Colonic mucosa (tissue), 4 donors: ENCODE data around the gene ELFN2. TPM values are rescaled to one million over a fixed set of nuclear protein-coding genes. Genes with fewer than 3 reads are reported as not detected.

ENCODE experiments used
- DNase-seq: peaks from one replicate; pipeline ENCODE4 v3.0.0-alpha.2; 2020
- H3K27ac ChIP-seq: fragments of 200-600 bp; one replicate; pipeline ENCODE4 v1.8.0; 2021
- H3K27me3 ChIP-seq: fragments of 200-600 bp; one replicate; pipeline ENCODE4 v1.8.0; 2021
- H3K36me3 ChIP-seq: fragments of 200-600 bp; one replicate; pipeline ENCODE4 v1.8.0; 2021
- H3K4me1 ChIP-seq: fragments of 200-600 bp; one replicate; pipeline ENCODE4 v1.8.0; 2021; ENCODE audit warnings: mild to moderate bottlenecking
- H3K4me3 ChIP-seq: fragments of 200-600 bp; one replicate; pipeline ENCODE4 v1.8.0; 2021
- H3K9ac ChIP-seq, 2 donors: one replicate each; pipeline ENCODE4 v1.7.0; 2013; ENCODE audit warnings: control low read depth in 2 of 2, low read depth in 2 of 2, low read length in 2 of 2
- H3K9me3 ChIP-seq: fragments of 200-600 bp; one replicate; pipeline ENCODE4 v1.8.0; 2021
- CTCF ChIP-seq: fragments of 200-600 bp; IDR thresholded peaks from one replicate; pipeline ENCODE4 v1.8.0; 2022; ENCODE audit warnings: antibody characterized with exemption, mild to moderate bottlenecking
- intact Hi-C: fragments of 100-400 bp; cut with DNase I; formaldehyde crosslinking; loops from one replicate; pipeline ENCODE4 v1.14.1; 2022
- total RNA-seq, 2 donors: library from RNA; stranded (reverse); fragmentation: NEBNext Ultra II Directional in 1 of 2; extraction: Animal tissue kit (Norgen Biotek cat#: 25700) in 1 of 2; gene quantifications; one replicate each; pipeline ENCODE4 v1.2.1, GENCODE V29; 2021
- donor health status: healthy.
- donor health status: DM: no; HTN: no; CAD: no.
- donor health status: DM: no; HTN: no; CAD: no.

ELFN2 gene
- total RNA-seq, 2 donors from 2014 or later = 0.07 to 0.21 TPM

- intact Hi-C loops = no loop called here
- H3K27me3 ChIP-seq = no peaks in the 10 kb centered on the region
- no peak for DNase-seq
- H3K36me3 ChIP-seq = no peaks in the 10 kb centered on the region
- no peak overlapping the region for H3K27ac ChIP-seq
- no peak overlapping the region for H3K9ac ChIP-seq
- H3K9me3 ChIP-seq = no peaks in the 10 kb centered on the region
- no peaks in the 10 kb centered on the region for H3K4me1 ChIP-seq
- TF ChIP-seq CTCF = no peak
- H3K4me3 ChIP-seq = no peak overlapping the region
Observed at GRCh38 chr22:37412495-37413250, 14.6 kb downstream of the ELFN2 start.

GRCh38 chr22:37411655-37412054, 15.6 kb downstream of the ELFN2 start:
- intact Hi-C loops = no loop called here
- no peaks in the 10 kb centered on the region for H3K27me3 ChIP-seq
- DNase-seq = no peak
- H3K4me3 ChIP-seq = no peak overlapping the region
- H3K9me3 ChIP-seq = no peaks in the 10 kb centered on the region
- no peak overlapping the region for H3K27ac ChIP-seq
- no peaks in the 10 kb centered on the region for H3K36me3 ChIP-seq
- H3K9ac ChIP-seq = no peak overlapping the region
- H3K4me1 ChIP-seq = no peaks in the 10 kb centered on the region
- TF ChIP-seq CTCF = no peak

GRCh38 chr22:37410174-37411055, 16.9 kb downstream of the ELFN2 start:
- Histone ChIP-seq H3K4me3 (no peak overlapping the region), H3K4me1 (no peaks in the 10 kb centered on the region), H3K27me3 (no peaks in the 10 kb centered on the region), H3K9ac (no peak overlapping the region), H3K27ac (no peak overlapping the region), H3K36me3 (no peaks in the 10 kb centered on the region), H3K9me3 (no peaks in the 10 kb centered on the region)
- TF ChIP-seq CTCF = no peak
- DNase-seq = no peak
- intact Hi-C loops = no loop called here

GRCh38 chr22:37409459-37410050, 17.7 kb downstream of the ELFN2 start:
- no peaks in the 10 kb centered on the region for H3K36me3 ChIP-seq
- H3K4me3 ChIP-seq = no peak overlapping the region
- intact Hi-C loops = no loop called here
- no peak for TF ChIP-seq CTCF
- H3K27me3 ChIP-seq = no peaks in the 10 kb centered on the region
- H3K9me3 ChIP-seq = no peaks in the 10 kb centered on the region
- no peak overlapping the region for H3K9ac ChIP-seq
- no peak overlapping the region for H3K27ac ChIP-seq
- H3K4me1 ChIP-seq = no peaks in the 10 kb centered on the region
- no peak for DNase-seq

GRCh38 chr22:37409031-37409430, 18.2 kb downstream of the ELFN2 start:
- Histone ChIP-seq H3K27ac (no peak overlapping the region), H3K9ac (no peak overlapping the region), H3K4me1 (no peaks in the 10 kb centered on the region), H3K27me3 (no peaks in the 10 kb centered on the region), H3K36me3 (no peaks in the 10 kb centered on the region), H3K4me3 (no peak overlapping the region), H3K9me3 (no peaks in the 10 kb centered on the region)
- TF ChIP-seq CTCF = no peak
- no peak for DNase-seq
- intact Hi-C loops = no loop called here
